Subcutaneous abdominal adipose tissue (tissue), 5 donors: ENCODE data around the gene DOCK1.

Experiments
- H3K27ac ChIP-seq: one replicate; pipeline ENCODE4 v1.7.0; 2013; ENCODE audit warnings: low read depth, mild to moderate bottlenecking, inconsistent platforms, low read length, moderate library complexity
- H3K27me3 ChIP-seq, 5 donors: one replicate each; pipeline ENCODE4 v1.7.0; 2013; ENCODE audit warnings: low read length in 5 of 5, inconsistent platforms in 1 of 5; ENCODE audit not compliant: control insufficient read depth in 5 of 5, insufficient read depth in 4 of 5
- H3K36me3 ChIP-seq, 5 donors: one replicate each; pipeline ENCODE4 v1.7.0; 2013; ENCODE audit warnings: low read length in 5 of 5; ENCODE audit not compliant: control insufficient read depth in 5 of 5, insufficient read depth in 5 of 5
- H3K4me1 ChIP-seq, 5 donors: one replicate each; pipeline ENCODE4 v1.7.0; 2013; ENCODE audit warnings: low read length in 5 of 5, mild to moderate bottlenecking in 3 of 5, moderate library complexity in 1 of 5; ENCODE audit not compliant: control insufficient read depth in 5 of 5, insufficient read depth in 5 of 5
- H3K4me3 ChIP-seq, 5 donors: one replicate each; pipeline ENCODE4 v1.7.0; 2013; ENCODE audit warnings: low read length in 5 of 5, low read depth in 1 of 5
- H3K9ac ChIP-seq, 5 donors: one replicate each; pipeline ENCODE4 v1.7.0; 2013; ENCODE audit warnings: low read length in 5 of 5, mild to moderate bottlenecking in 4 of 5, moderate library complexity in 3 of 5
- H3K9me3 ChIP-seq, 5 donors: one replicate each; pipeline ENCODE4 v1.7.0; 2013; ENCODE audit warnings: low read length in 5 of 5; ENCODE audit not compliant: control insufficient read depth in 5 of 5
- donor health status: healthy.
- donor health status: healthy.
- donor health status: healthy.
- donor health status: healthy.
- donor health status: healthy.

The DOCK1 gene

GRCh38 chr10:127398971-127399365 lies 493.7 kb downstream of the DOCK1 start:
- H3K27ac ChIP-seq = no peak overlapping the region
- no peaks in the 10 kb centered on the region for H3K9me3 ChIP-seq
- H3K4me3 ChIP-seq = no peak overlapping the region
- H3K9ac ChIP-seq = no peak overlapping the region
- peaks cover 0 to 3% (median 0%) of the 10 kb centered on the region in 5 donors for H3K4me1 ChIP-seq
- H3K27me3 ChIP-seq = no peaks in the 10 kb centered on the region
- H3K36me3 ChIP-seq = peaks cover 0 to 32% (median 16%) of the 10 kb centered on the region in 5 donors

DNA sequence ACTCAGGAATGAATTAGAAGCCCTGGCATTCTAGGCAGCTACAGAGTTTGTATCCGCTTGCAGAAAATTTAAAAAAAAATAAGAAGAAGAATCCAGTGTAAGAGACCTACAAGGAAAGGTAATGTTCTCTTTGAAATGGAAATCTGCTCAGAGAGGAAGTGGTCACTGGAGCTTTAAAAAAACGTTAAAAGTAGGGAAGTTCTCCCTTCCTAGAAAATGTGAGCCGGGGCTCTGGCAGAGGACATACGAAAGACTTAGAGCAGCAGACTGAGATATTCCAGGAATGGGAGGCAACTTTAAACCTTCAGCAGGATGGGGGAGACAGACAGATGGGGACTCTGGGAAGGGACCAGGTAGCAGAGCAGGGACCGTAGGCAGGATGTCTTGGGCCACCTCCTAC lies 494.4 kb downstream of the DOCK1 start:
- H3K27ac ChIP-seq = no peak overlapping the region
- H3K9ac ChIP-seq = no peak overlapping the region
- no peak overlapping the region for H3K4me3 ChIP-seq
- H3K4me1 ChIP-seq = peaks cover 0 to 3% (median 0%) of the 10 kb centered on the region in 5 donors
- no peaks in the 10 kb centered on the region for H3K27me3 ChIP-seq
- peaks cover 0 to 37% (median 19%) of the 10 kb centered on the region in 5 donors for H3K36me3 ChIP-seq
- H3K9me3 ChIP-seq = no peaks in the 10 kb centered on the region

DNA sequence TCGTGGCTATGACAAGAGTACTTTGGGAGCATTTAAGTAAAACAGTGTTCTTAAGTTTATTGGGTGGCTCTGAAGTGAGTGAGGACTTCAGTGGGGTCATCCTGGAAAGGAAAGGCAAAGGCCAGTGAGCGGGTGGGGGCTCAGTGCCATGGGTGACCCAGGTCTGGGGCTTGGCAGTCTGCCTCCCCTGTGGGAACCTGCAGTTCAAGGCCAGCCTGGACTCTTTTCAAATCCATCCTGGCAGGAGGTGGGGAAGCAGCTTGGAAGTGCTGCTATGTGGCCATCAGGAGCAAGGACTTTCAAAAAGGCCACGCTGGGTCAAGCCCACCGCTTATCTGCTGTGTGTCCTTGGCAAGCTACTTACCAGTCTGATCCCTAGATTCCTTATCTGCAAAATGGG lies 495.0 kb downstream of the DOCK1 start:
- Histone ChIP-seq H3K9ac (no peak overlapping the region), H3K36me3 (peaks cover 0 to 33% (median 19%) of the 10 kb centered on the region in 5 donors), H3K9me3 (no peaks in the 10 kb centered on the region), H3K4me3 (no peak overlapping the region), H3K27ac (no peak overlapping the region), H3K4me1 (peaks cover 0 to 3% (median 0%) of the 10 kb centered on the region in 5 donors), H3K27me3 (no peaks in the 10 kb centered on the region)

DNA sequence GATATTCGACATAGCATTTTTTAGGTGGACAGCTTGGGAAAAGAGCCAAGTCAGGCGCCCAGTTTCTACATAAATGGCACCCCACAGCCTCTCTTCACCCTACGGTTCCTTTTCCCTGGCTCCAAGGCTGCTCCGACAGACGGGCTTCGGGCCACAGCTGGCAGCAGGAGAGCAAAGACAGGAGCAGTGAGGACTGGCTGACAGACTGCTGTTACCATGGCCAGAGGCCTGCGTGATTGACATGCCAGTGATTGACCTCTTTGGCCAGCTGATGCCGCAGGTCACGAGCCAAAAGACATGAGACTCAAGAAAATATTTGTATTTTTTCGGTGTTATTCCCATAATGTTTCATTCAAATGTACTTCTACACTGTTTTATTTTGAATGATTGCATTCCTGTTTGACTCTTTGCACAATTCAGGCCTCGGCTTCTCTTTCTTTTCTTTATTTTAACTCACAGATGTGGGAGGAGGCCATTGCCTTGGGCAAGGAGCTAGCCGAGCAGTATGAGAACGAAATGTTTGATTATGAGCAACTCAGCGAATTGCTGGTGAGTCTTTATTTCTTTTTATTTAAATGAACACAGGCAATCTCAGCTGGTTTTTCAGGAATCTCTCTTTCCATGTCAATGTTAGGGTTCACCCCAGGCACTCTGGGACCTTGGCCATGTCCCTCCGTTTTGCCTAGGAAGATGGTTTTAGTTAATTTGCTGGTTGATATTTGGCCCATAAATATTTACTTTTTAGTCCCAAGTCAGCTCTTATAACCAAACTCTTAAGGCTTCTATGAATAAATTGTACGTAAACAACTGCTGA lies 497.6 kb downstream of the DOCK1 start:
- H3K27ac ChIP-seq = no peak overlapping the region
- H3K4me1 ChIP-seq = peaks cover 0 to 3% (median 0%) of the 10 kb centered on the region in 5 donors
- no peaks in the 10 kb centered on the region for H3K9me3 ChIP-seq
- peaks cover 0 to 32% (median 25%) of the 10 kb centered on the region in 5 donors for H3K36me3 ChIP-seq
- no peak overlapping the region for H3K9ac ChIP-seq
- no peak overlapping the region for H3K4me3 ChIP-seq
- H3K27me3 ChIP-seq = no peaks in the 10 kb centered on the region

- Histone ChIP-seq H3K4me1 (peaks cover 0 to 3% (median 0%) of the 10 kb centered on the region in 5 donors), H3K36me3 (peaks cover 0 to 37% (median 23%) of the 10 kb centered on the region in 5 donors), H3K27ac (no peak overlapping the region), H3K9ac (no peak overlapping the region), H3K27me3 (no peaks in the 10 kb centered on the region), H3K4me3 (no peak overlapping the region), H3K9me3 (no peaks in the 10 kb centered on the region)
Observed at GRCh38 chr10:127405221-127405620, 500.0 kb downstream of the DOCK1 start.

DNA sequence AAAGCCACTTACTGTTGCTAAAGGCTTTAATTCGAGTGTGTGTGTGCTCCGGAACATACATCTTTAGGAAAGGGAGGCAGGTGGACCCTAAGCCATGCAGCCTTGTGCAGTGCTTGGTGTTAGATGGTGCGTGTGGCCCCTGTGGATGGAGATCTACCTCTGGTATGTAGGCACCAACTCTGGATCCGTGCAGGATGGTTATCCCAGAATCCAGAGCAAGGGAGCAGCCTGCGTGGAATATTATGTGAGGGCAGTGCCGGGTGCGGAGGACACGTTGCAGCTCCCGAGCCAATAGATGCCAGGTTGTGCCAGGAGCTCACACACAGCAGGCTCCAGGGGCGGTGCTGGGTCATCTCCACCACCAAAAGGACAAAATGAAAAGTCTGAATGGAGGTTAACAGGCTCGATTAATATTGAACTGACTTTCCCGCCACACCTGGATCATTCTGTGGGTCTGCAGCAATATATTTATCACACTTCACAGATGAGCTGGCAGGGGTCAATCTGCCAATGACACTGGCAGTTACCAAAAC lies 500.9 kb downstream of the DOCK1 start:
- Histone ChIP-seq H3K4me1 (peaks cover 0 to 3% (median 0%) of the 10 kb centered on the region in 5 donors), H3K27me3 (no peaks in the 10 kb centered on the region), H3K27ac (no peak overlapping the region), H3K4me3 (no peak overlapping the region), H3K9ac (no peak overlapping the region), H3K36me3 (peaks cover 0 to 41% (median 27%) of the 10 kb centered on the region in 5 donors), H3K9me3 (no peaks in the 10 kb centered on the region)

DNA sequence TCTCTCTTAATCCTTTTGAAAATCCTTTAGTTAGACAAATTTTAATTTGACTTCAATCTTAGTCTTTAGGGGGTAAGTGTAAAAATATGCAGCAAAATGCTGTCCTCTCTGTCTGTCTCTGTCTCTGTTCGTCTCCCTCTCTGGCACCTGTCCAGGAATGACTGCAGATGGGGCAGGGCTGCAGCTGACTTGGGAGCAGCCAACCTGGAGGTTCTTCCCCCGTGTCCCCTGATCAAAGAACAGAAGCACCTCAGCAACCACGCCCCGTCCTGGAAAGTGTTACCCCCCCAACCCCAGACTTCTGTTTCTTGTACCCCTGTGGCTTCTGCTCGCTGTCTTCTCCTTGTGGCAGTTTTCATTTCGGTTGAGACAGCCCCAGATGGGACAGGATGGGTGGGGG lies 502.3 kb downstream of the DOCK1 start:
- H3K4me3 ChIP-seq = no peak overlapping the region
- H3K9me3 ChIP-seq = no peaks in the 10 kb centered on the region
- no peak overlapping the region for H3K9ac ChIP-seq
- no peak overlapping the region for H3K27ac ChIP-seq
- no peaks in the 10 kb centered on the region for H3K27me3 ChIP-seq
- peaks cover 0 to 2% (median 0%) of the 10 kb centered on the region in 5 donors for H3K4me1 ChIP-seq
- peaks cover 0 to 48% (median 28%) of the 10 kb centered on the region in 5 donors for H3K36me3 ChIP-seq

DNA sequence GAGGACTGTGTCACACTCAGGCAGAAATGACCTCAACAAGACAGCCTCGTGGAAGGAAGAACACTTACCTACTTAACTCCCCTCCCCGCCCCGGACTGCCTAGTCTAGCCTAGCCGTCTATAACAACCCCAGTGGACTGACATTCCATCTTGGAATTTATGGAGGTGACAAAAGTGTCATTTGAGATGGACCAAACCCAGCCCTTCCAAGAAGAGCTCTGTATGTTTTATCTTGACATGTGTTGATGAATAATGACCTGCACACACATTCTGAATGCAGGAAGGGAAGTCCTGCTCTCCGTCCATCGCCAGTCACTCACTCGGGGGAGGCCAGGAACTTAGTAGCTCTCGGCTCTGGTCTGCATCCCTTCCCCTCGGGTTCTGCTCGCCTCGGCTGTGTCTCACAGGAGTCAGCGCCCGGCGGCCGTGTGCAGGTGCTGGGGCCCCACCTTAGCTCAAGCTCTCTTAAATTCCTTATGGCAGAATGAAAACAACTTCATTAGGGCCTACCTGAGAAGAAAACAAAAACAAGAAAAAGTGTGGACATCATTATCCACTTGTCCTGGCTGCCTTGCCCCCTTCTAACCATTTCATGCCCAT lies 503.0 kb downstream of the DOCK1 start:
- Histone ChIP-seq H3K27me3 (no peaks in the 10 kb centered on the region), H3K4me1 (peaks cover 0 to 2% (median 0%) of the 10 kb centered on the region in 5 donors), H3K27ac (no peak overlapping the region), H3K4me3 (no peak overlapping the region), H3K9ac (no peak overlapping the region), H3K9me3 (no peaks in the 10 kb centered on the region), H3K36me3 (peaks cover 0 to 48% (median 29%) of the 10 kb centered on the region in 5 donors)

GRCh38 chr10:127408733-127409132 lies 503.5 kb downstream of the DOCK1 start:
- H3K9me3 ChIP-seq = no peaks in the 10 kb centered on the region
- peaks cover 0 to 50% (median 30%) of the 10 kb centered on the region in 5 donors for H3K36me3 ChIP-seq
- no peak overlapping the region for H3K27ac ChIP-seq
- H3K9ac ChIP-seq = no peak overlapping the region
- no peak overlapping the region for H3K4me3 ChIP-seq
- peaks cover 0 to 2% (median 0%) of the 10 kb centered on the region in 5 donors for H3K4me1 ChIP-seq
- H3K27me3 ChIP-seq = no peaks in the 10 kb centered on the region

DNA sequence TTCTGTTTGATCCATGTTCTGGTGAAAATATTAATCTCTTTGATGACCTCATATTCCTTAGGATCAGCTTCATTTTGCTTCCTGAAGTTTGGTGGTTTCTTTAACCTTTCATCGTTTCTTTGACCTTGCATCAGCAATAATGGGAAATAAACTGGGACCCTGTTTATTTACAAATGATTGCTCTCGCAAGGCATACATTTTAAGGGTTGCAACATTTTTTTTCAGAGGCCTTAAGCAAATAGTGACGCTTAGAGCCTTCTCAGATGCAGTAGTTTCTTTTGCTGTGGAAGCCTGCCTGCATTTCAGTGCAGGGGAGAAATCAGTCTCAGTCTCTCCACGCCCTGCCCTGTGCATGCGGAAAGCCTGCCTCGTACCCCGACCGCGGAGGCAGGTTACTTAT lies 504.8 kb downstream of the DOCK1 start:
- H3K9ac ChIP-seq = no peak overlapping the region
- peaks cover 0 to 2% (median 0%) of the 10 kb centered on the region in 5 donors for H3K4me1 ChIP-seq
- no peak overlapping the region for H3K4me3 ChIP-seq
- no peaks in the 10 kb centered on the region for H3K27me3 ChIP-seq
- H3K27ac ChIP-seq = no peak overlapping the region
- H3K36me3 ChIP-seq = peaks cover 0 to 47% (median 27%) of the 10 kb centered on the region in 5 donors
- H3K9me3 ChIP-seq = no peaks in the 10 kb centered on the region
